Stimulated activated CD8-positive, alpha-beta memory T cell treated with anti-CD3 and anti-CD28 coated beads, Interleukin-15, amount 100 ng/mL, for 4 hours (primary cell): ENCODE measurements around the gene UGT1A8.
"Not testable (repeated sequence)": the region's sequence is repeated elsewhere in the genome, so short reads cannot be mapped to it uniquely, and the experiment has no call there.

Source experiments
- DNase-seq, 2 donors: peaks; one replicate each; pipeline ENCODE4 v3.0.0-alpha.2; 2020; ENCODE audit warnings: low read depth in 2 of 2

Gene UGT1A8

GRCh38 chr2:233639860-233640259, 22.4 kb downstream of the UGT1A8 start:
- no peak for DNase-seq

DNA sequence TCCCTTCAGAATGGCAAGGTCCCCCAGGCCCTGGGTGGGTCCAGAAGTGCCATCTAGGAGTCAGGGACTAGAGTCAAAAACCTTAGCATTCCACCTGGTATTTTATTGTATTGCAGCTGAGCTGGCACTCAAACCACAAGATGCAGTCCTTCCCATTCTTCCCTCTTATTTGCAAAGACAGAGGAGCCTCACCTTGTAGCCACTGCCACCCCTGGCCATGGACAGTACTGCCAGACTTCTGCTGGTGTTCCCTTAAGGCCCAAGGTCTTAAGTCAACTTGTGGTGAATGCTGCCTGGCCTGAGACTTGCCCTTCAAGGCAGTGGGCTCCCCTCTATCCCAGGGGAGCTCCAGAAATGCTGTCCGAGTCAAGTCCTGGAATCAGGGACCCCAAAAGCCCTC, 25.7 kb downstream of the UGT1A8 start:
- DNase-seq: no peak

GRCh38 chr2:233646033-233646432, 28.6 kb downstream of the UGT1A8 start:
- DNase-seq: not testable (repeated sequence)

DNA sequence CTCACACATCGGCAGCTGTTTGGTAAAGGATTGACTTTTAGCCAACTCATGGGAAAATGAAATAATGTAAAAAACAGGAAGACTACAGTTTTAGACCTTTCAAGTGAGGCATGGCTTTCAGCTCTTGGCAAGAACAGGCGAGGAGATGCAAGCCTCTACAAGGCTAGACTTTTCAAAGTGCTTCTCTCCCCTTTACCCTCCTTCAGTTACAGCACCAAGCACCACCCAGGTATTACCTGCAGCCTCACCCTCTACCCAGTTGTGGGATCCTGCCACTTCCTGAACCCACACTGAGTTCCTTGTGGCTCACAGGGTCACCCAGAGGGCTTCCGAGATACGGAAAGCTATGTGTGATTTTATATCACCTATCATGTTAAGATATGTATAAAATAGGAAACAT, 33.5 kb downstream of the UGT1A8 start:
- no peak for DNase-seq

- DNase-seq: no peak
These were observed 34.0 kb downstream of the UGT1A8 start for GRCh38 chr2:233651430-233651829.

GRCh38 chr2:233654501-233654900, 37.1 kb downstream of the UGT1A8 start:
- no peak for DNase-seq

GRCh38 chr2:233655043-233655442, 37.6 kb downstream of the UGT1A8 start:
- DNase-seq: no peak

- DNase-seq: not testable (repeated sequence)
These were observed 38.5 kb downstream of the UGT1A8 start for GRCh38 chr2:233655943-233656342.

DNA sequence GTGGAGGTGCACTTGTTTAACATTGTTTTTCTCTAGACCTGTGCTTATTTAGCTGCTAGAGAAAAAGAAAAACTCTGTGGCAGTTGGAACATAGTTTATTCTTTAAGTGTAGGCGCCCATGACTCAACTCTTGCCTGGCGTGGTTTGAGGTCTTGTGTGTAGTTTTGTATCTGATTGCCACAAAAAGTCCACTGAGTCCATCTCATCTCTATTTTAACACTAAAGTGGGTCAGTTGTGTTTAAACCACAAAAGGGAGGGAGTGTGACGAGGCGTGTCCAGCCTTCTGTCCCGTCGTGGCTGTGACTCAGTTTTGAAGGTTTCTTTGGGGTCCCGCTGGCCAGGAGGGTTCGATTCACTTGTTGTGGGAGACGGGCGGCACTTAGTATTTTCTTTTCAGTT, 39.0 kb downstream of the UGT1A8 start:
- DNase-seq: no peak

- no peak for DNase-seq
These were observed 41.2 kb downstream of the UGT1A8 start for GRCh38 chr2:233658610-233659009.

GRCh38 chr2:233663911-233664310, 46.5 kb downstream of the UGT1A8 start:
- no peak for DNase-seq

DNA sequence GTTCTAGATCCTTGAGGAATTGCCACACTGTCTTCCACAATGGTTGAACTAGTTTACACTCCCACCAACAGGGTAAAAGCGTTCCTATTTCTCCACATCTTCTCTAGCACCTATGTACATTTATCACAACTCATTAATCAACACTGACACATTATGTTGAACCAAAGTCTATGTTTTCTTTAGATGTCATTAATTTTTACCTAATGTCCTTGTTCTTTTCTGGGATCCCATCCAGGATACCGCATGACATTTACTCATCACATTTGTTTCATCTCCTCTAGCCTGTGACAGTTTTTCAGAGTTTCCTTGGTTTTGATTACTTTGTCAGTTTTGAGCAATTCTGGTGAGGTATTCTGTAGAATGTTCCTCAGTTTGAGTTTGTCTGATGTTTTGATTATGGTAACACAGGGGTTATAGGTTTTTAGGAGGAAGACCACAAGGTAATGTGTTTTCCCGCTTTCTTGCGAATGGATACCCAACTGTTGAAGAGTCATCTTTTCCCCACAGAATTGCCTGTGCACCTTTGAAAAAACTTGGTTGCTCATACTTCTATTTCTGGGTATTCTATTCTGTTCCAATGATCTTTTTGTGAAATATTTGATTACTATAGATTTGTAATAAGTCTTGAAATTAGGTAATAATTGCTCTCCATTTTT, 51.3 kb downstream of the UGT1A8 start:
- no peak for DNase-seq

GRCh38 chr2:233671290-233672161, 54.1 kb downstream of the UGT1A8 start, which contains the start of gene UGT1A9:
TSS of gene UGT1A9 (plus strand) at chr2:233671898. CDS start at chr2:233671935, 37 bp downstream.
- no peak for DNase-seq

GRCh38 chr2:233672886-233673285, 55.5 kb downstream of the UGT1A8 start:
- DNase-seq: no peak

DNA sequence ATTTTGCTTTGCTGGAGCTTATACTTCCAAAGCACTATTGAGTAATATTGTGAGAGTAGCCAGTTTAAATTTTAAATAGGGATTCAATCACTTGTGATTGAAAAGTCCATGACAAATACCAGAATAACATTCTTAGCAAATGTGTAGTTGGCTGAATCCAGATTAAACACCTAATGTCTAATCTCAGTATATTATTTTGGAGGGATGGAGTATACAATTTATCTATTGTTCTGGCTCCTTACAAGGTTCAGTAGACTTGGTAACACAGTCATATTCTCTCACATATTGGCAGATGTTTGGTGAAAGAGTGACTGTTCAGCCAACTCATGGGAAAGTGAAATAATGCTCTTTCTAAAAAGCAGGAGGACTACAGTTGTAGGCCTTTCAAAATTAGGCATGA, 56.5 kb downstream of the UGT1A8 start:
- no peak for DNase-seq

GRCh38 chr2:233674314-233674713, 56.9 kb downstream of the UGT1A8 start:
- no peak for DNase-seq

- DNase-seq: no peak
These were observed 57.6 kb downstream of the UGT1A8 start for GRCh38 chr2:233674995-233675394.

DNA sequence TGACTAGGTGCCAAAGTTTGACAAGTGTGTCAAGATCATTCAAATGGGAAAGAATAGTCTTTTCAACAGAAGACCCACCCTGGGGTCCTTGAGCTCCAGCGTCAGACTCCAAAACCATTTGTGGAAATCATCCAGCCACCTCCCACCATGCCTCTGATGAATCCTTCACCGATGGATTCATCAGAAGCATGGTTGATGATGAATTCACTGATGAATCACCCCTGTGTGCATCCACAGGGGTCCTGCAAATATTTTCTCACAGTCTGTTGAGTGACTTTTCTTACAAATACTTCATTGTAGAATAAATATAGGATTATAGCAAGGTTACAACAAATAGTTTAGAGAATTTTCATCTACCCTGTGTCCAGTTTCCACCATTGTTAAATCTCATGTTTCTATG, 58.6 kb downstream of the UGT1A8 start:
- no peak for DNase-seq

DNA sequence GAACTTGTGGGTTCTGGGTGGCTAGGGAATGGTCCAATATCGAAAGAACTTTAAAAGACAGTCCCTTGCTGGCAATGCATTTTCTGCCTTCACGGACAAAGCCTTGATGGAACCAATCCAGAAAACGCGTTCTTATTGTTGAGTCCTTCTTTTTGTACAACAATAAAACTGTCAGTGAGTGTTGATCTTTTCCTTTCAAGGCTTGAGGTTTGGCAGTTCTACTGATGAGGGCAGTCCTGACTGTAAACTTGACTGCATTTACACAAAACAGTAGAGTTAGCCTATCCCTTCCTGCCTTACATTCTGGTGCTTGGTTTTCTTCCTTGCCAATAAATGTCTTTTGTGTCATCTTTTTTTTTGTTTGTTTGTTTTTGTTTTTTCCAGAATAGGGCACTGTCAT, 61.8 kb downstream of the UGT1A8 start:
- DNase-seq: no peak

GRCh38 chr2:233680361-233681045, 63.1 kb downstream of the UGT1A8 start:
- no peak for DNase-seq

DNA sequence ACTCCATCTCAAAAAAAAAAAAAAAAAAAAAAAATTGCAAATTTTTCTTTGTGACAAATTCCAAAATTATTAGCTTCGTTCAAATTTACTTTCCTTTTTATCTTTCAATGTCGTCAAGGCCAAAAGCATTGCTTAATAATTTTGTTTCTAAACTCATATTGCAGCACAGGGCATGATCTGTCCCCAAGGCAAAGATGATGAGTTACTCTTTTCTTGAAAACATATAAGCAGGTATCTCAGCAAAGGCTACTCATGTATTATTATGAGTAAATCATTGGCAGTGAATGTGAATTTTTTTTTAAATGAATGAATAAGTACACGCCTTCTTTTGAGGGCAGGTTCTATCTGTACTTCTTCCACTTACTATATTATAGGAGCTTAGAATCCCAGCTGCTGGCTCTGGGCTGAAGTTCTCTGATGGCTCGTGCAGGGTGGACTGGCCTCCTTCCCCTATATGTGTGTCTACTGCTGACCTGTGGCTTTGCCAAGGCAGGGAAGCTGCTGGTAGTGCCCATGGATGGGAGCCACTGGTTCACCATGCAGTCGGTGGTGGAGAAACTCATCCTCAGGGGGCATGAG, 64.2 kb downstream of the UGT1A8 start, which contains the start of gene UGT1A7:
TSS of gene UGT1A7 (plus strand) at position 381 of the 579 bp plus-strand sequence. CDS start at position 418, 37 bp downstream.
- DNase-seq: no peak

DNA sequence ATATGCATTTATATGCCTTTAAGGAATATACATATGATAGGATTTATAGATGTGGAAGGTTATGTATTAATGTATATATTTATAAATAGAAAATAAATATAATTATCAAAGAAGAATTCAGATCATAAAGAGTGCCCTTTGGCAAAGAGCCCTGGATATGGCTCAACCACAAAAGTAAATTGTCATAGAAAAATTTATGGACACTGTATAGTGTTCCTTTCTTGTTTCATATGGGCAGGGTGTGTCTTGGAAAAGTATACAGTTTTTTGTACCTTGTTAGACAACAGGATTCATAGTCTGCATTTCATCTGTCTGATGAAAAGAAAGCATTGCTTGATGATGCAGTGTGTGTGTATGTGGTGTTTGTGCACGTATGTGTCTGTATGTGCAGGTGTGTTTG, 67.2 kb downstream of the UGT1A8 start:
- no peak for DNase-seq
